OCI-LY1 (cell line): ENCODE results near the gene CAPN2.

Experiments
- CTCF ChIP-seq: fragments of 200-600 bp; sonication (generic), shearing (Covaris generic); IDR thresholded peaks from 2 replicates; pipeline ENCODE4 v1.5.1; 2017; ENCODE audit warnings: mild to moderate bottlenecking, antibody characterized with exemption, low read length, moderate library complexity, mixed read lengths
- EZH2 ChIP-seq: fragments of 200-600 bp; sonication (generic), shearing (Covaris generic); IDR thresholded peaks from 2 replicates; pipeline ENCODE4 v1.8.0; 2017; ENCODE audit warnings: borderline replicate concordance, mixed run types, mild to moderate bottlenecking, antibody characterized with exemption, low read length, moderate library complexity, mixed read lengths

GRCh38 chr1:223824712-223825111 lies 112.4 kb downstream of the CAPN2 start:
- TF ChIP-seq CTCF (no peak), EZH2 (no peak)
